Stimulated activated CD8-positive, alpha-beta memory T cell treated with anti-CD3 and anti-CD28 coated beads, Interleukin-15, amount 100 ng/mL, for 4 hours (primary cell): ENCODE results near the gene TOP3A.

Source experiments
- DNase-seq, 2 donors: peaks; one replicate each; pipeline ENCODE4 v3.0.0-alpha.2; 2020; ENCODE audit warnings: low read depth in 2 of 2

Gene TOP3A

DNA sequence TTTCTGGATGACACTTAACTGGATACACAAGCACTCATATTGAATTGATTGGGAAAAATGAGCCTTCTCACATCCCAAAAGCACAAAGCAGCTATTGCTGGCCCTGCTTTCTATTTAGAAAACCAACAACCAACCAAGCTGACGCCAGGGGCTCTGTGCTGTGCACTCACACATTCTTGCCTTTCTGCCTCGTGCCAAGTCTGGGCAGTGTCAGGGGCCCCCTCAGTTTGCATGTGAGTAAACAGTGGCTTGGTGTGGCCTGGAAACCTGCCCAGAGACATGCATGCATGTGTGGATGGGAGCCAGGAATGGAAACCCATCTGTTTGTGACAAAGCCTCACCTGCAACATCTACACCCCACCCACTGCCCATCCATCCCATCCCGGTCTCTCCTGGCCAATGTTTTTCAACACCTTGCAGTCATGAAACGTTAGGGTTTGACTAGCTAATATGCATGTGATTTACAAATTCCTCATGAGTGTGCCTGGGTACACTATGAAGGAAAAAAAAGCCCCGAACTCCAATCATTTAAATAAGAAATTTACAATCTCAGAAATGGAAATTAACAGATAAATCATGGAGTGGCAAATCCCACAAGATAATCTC, 33.9 kb downstream of the TOP3A start:
- no peak for DNase-seq

DNA sequence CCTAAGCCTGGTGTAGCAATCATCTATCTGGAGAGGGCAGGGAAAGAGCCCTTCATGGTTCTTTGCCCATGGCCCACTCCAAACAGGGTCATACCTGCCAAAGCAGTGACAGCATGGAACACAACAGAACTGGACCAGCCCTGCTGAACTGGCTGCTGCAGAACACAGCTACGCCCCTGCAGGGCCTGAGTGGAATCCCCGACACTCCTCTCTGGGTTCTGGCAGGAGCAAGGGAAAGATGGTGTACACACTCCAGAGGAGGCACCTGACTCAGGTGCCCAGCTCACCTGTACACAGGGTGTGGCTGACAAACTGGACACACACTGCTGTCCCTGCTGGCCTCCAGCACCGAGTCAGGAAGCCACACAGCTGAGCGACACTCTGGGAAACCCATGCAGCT, 34.5 kb downstream of the TOP3A start:
- DNase-seq: no peak

DNA sequence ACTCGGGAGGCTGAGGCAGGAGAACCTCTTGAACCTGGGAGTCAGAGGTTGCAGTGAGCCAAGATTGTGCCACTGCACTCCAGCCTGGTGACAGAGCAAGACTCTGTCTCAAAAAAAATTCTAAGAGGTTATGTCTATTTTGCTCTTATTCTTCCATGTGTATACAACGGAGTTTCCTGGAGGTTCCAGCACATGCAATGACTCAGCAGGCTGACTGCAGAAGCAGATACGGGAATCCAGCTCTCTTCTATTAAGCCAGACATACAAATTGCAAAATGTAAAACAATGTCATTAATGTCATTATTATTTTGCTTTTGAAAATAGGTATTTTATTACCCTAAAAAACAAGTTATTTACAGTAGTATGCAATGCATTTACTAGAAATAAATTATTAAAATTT, 35.9 kb downstream of the TOP3A start:
- DNase-seq: no peak

DNA sequence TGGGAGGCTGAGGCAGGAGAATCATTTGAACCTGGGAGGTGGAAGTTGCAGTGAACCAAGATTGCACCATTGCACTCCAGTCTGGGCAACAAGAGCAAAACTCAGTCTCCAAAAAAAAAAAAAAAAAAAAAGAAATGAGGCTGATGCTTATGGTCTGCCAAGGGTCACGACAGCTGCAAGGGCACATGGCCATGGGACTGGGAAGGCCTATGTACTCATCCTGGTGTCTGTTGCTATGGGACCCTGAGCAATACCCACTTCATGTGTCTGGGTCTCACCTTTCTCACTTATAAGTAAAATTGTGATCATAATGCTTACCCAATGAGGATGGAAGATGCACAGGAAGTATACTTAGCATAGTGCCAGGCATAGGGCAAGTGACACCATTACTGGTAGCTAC, 37.7 kb downstream of the TOP3A start:
- DNase-seq: no peak

DNA sequence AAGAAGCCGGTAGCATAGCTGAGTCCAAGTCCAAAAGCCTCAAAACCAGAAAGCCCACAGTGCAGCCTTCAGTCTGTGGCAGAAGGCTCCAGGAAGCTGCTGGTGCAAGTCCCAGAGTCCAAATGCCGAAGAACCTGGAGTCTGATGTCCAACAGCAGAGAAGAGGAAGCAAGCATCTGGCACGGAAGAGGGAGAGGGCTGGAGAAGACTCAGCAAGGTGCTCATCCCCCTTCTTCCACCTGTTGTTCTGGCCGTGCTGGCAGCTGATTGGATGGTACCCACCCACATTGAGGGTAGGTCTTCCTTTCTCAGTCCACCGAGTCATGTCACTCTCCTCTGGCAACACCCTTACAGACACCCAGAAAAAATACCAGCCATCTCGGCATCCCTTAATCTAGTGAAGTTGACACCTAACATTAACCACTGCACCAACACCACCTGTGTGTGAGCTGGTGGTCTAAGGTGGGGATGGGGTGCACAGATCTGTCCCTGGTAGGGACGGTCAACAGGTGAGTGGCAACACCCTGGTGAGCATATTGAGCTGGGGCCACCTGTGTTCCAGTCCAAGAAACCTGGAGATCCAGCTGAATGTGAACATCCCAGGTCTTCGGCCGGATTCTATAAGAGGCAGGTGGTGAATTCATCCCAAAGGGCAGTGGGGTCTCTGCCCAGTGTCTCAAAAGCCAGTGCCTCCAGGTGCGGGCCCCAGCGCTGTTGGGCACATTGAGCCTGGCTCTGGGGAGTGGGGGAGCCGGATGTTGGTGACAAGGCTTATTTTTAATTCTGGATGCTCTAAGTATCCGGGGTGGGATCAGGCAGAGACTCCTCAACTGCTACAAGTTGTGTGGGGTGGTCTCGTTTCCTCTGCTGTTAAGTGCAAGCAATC, 44.5 kb downstream of the TOP3A start:
- no peak for DNase-seq

DNA sequence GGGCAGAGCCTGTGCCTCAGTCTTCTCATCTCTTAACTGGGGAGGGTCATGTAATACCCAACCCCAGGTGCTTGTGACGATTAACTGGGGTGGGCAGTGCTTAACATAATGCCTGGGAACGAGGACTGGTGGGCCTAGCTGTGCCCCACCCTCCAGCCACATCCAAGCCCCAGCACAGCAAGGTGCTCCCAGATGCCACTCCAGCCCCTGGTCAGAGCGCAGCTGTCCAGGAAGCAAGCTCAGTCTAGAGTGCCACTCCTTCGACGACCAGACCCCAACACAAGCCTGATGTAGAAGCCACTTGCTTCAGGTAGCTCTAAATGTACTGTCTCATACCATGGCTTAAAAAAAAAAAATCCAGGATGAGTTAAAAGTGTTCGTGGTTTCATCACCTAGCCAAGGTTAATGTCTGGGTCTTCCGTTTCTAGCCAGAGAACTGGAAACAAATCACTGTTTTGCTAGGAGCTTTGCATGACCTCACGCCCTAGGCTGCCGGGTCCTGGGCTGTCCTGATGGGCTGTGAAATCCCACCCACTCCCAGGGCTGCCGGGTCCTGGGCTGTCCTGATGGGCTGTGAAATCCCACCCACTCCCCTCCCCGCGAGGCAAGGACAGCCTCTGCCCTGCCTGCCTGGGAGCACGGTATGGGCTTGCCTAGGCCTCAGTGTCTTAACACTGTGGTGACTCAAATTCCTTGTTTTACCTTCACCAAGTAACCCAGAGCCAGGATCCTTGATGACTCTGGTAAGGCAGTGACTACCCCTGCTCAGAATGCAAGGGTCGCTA, 46.7 kb downstream of the TOP3A start:
- no peak for DNase-seq

DNA sequence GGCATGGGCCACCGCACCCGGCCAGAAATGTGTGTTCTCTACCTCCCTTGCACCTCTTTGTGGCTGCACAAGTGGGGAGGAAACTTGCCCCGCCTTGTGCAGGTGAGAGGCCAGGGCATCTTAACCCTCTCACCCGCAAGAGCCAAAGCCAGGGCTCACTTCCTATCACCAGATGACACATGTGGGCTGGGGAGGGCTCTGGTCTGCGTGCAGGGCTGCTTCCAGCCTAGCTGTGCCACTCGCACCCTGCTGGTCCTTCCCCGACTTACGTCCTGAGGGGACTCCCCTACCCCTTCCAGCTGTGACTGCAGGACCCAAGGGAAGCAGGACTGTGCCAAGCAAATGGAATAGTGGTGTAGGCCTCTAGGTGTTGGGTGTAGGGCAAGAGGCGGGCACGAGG, 47.4 kb downstream of the TOP3A start:
- DNase-seq: no peak

DNA sequence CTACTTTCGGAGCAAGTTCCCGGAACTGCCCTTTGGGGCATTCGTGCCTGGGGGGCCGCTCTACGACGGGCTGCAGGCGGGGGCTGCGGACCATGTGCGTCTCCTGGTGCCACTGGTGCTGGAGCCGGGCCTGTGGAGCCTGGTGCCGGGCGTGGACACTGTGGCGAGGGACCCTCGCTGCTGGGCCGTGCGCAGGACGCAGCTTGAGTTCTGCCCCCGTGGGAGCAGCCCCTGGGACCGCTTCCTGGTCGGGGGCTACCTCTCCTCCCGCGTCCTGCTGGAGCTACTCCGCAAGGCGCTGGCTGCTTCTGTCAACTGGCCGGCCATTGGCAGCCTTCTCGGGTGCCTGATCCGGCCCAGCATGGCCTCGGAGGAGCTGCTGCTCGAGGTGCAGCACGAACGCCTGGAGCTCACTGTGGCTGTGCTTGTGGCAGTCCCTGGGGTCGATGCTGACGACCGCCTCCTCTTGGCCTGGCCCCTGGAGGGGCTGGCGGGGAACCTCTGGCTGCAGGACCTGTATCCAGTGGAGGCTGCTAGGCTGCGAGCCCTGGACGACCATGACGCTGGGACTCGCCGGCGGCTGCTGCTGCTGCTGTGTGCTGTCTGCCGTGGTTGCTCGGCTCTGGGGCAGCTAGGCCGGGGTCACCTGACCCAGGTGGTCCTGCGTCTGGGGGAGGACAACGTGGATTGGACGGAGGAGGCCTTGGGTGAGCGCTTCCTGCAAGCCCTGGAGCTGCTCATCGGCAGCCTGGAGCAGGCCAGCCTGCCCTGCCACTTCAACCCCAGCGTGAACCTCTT, 50.7 kb downstream of the TOP3A start:
- DNase-seq: no peak

DNA sequence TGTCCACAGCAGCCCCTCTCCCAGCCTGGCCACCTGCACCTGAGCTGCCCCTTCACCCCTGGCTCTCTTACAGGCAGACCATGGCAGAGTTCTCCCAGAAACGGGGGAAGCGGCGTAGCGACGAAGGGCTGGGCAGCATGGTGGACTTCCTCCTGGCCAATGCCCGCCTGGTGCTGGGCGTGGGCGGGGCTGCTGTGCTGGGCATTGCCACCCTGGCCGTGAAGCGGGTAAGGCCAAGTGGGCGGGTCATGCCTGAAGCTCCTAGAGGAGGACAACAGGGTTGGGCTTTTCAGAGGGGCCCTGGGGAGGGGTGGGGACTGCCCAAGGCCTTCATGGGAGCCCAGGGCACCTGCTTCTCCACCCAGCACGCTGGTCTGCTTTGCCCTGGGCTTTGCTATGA, 52.2 kb downstream of the TOP3A start:
- no peak for DNase-seq

DNA sequence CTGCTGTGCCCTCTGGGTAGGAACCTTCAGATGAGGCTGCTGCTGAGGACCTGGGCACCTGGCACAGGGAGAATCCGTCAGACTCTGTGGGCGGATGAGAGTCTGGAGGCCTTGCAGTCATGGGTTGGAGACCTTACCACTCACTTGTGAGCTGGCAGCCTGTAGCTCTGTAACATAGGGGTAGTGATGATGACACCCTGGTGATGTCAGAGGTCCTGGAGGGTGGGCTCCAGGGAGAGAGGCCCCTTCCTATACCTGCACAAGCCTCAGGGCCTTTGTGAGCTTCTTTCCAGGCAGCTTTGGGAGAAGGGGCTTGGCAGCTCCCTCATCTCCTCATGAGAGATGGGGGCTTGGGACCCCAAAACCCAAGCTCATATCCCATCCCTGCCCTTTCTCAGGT, 52.7 kb downstream of the TOP3A start:
- no peak for DNase-seq

DNA sequence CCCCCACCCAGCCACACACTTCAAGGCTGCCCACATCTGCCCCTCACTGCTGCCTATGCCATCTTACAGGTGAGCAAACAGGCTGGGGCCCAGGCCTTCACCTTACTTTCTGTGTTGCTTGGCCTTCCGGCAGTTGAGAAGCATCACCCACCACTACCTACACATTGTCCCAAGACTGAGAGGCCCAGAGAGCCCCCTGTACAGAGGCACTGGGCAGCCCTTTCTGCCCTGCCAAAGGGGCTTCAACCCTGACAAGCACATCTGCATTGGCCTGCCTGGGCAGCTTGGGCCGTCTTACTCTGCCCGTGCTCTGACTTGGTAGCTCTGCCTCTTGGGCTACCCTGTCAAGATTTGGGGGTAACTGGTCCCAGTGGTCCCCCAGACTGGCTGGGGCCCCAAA, 53.1 kb downstream of the TOP3A start:
- DNase-seq: no peak

DNA sequence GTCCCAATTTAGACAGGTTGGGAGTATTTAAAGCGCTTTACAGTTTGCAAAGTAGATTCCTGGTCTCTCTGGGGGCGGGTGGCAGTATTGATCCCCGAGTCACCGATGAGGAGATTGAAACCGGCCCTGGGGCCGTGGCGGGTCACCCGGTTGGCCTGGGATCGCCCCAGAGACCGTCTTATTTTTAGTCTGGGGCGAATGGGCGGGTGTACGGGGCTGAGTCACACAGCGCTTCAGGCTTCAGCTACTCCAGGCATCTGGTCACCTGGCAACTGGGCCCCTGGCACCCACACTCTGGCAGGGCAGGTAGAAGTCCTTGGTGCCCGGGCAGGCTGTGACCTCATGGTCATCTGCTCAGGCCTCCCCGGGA, 53.7 kb downstream of the TOP3A start:
- no peak for DNase-seq

DNA sequence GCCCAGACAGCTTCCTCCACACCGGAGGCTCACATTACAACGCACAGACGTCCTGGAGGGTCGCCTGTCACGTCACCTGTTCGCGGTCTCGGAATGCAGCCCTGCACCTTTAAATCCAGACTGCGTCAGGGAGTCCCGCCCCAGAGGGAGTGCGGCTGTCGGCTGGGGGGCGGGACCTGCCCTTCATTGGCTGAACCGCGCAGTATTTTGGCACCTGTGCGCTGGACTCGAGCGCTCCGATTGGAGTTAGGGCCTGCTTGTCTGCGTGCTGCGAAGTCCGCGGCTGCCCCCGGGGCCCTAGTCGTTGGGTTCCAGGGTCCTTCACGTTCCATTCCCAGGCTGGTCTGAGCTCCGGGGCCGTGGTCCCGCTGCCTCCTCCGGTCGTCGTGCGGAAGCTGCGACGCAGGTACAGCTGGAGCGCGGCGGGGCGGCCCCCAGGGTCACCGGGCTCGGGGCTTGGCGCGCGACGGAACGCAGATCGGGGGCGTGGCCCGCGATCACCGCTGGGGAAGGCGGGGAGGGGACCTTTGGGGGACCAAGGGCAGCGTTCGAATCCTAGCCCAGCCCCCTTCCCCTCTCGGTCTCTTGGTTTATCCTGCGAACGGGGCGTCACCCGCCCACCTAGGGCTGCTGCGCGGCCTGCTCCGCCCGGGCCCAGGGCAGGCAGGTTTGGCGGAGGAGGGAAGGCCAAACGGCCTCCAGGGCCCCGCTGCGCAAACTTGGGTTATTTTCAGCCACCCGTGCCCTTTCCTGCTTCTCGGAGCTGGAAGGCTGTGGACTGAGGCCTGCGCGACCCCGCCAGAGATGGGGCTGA, 54.3 kb downstream of the TOP3A start, which contains the start of gene MIEF2:
Gene MIEF2, plus strand, starts transcription at position 331 of the 814 bp plus-strand sequence. CDS start 2,059 bp downstream, outside the sequence.
- peak; percentile 81 to 87 for DNase-seq

DNA sequence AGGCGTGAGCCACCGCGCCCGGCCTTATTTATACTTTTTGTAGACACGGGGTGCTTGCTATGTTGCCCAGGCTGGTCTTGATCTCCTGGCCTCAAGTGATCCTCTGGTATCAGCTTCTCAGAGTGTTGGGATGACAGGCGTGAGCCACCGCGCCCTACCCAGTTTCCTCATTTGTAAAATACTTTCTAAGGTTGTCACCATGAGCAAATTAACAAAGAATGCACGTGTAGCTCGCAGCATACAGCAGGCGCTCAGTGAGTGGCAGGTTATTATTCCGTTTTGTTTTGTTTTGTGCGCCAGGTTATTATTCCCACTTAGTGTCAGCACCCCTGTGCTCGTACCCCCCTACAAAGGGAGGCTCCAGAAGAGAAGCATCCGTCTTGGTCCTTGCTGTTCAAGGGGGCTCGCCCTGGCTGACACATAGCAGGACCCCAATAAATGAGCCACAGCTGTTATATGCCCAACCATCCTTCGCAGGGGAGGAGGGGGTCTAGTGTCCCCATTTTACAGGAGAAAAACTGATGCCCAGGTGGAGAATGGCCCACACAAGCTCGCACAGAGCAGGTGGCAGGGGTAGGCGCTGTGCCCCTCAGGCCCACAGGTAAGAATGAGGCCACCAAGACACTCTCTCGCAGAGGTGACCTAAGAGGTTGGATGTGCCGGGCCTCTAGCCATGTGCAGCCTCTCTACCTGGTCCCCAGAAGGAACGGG, 55.0 kb downstream of the TOP3A start:
- DNase-seq: no peak

DNA sequence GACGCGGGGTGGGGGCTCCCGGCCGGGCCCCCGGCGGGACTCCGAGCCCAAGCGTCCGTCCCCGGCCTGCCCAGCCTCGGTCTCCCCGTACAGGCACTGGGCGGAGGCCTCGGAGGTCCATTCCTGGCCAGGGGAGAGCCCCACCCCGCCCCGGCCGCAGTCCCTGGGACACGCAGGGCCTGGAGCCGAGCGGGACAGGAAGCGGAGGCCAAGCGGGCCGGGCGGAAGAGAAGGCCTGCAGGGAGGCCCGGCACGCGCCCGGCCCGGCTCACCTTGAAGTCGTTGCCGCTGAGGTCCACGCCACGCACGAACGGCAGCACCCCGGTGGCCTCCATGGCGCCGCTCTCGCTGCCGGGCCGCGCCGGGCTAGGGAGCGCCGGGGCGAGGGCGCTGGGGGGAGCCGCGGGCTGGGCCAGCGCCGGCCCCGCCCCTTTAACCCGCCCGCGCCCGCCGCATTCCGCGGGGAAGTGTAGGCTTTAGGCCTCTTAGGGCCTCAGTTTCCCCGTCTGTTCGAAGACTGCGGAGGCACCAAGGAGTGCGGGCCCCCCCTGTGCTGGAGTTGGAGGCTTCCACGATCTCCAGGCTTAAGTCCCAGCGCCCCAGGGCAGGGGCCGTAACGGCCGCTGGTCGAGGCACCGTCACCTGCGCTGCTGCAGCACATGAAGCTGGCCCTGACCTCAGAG, 56.3 kb downstream of the TOP3A start, which contains the start of gene FLII:
Gene FLII, minus strand, starts transcription at position 383 of the 683 bp plus-strand sequence. Its CDS starts 48 bp downstream, at position 335.
- peak in 1 of 2 donors; percentile 27 for DNase-seq

DNA sequence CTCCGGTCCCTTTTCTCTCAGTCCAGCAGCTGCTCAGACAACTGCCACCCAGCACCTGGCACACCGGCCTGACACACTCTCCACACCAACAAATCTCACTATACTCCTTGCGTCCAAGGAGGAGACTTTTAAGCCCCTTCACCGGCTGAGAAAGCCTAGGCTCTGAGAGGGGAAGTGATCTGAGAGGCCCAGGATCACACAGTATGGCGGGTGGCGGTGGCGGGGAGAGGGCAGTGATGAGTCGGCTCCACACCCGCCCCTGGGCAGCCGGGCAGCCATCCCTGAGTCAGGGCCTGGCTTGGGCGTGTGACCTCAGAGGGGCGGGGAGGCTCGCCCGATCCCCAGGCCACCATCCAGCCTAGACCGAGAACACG, 56.8 kb downstream of the TOP3A start:
- DNase-seq: no peak

DNA sequence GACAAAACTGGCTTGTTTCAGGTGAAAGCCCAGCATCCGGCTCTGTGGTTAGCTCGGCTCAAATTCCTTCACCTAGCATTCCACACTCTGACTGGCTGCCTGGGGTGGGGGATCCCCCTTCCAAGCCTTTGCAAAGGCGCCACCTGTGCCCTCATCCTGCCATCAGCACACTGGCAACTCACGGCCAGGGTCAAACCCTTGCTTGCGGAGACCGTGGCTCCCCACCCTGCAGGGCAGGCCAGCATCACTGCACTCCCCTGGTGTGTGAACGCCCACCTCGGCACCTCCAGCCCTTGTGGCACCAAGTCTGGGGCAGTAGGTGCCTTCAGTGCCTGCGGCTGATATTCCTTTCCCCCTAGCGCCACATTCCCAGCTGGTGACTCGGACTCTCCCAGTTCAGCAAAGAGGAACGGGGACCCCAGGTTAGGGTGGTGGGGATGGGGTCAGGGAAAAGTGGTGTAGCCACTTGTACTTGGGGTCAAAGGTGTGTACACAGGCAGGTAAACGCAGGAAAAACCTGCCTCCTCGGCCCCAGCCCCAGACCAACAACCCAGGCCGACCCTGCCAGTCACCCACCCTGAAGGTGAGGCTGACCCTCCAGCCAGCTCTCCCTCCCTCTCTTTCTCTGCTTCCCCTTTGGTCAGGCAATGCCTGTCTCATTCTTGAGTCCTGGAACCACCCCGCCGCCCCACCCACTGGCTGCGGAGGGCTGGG, 57.4 kb downstream of the TOP3A start:
- DNase-seq: no peak

DNA sequence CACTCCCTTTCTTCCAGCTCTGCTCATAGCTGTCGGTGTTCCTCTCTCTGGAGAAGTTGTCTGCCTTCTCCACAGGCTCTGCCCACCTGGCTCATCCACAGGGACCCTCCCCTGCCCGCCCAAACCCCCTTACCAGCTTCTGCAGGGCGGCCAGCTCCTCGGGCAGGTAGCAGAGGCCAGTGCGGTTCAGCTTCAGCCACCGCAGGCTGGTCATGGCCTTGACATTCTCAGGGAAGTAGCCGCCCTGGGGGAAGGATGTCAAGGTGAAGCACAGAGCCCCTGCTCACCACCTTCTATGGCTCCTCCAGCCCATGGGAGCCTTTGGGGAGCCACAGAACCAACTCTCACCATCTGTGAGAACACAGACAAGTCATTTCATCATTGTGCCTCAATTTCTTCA, 58.0 kb downstream of the TOP3A start:
- no peak for DNase-seq

DNA sequence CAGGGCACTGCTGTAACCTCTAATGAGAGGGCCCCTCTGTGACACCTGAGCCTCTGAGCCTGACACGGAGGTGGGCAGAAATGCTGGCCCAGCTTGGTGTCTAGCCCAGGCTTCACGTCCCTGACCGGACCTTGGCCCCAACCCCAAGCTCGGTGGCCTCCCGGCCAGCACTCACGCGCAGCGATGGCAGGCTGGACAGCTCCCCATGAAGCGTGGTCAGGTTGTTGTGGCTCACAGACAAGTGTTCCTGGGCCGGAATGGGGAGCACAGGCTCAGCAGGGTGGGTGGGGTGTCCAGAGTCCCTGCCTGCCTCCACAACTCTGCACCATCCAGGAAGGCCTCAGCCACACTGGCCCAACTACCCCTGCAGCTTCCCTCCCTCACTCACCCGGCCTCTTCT, 58.4 kb downstream of the TOP3A start:
- no peak for DNase-seq
